Measurements from ENCODE around the gene SYDE2. TPM values are rescaled to one million over a fixed set of nuclear protein-coding genes. Genes with fewer than 3 reads are reported as not detected.

The SYDE2 gene
- polyA plus RNA-seq, 1 of the 3 experiments (the other 2 are of a cell fraction) = not detected

DNA sequence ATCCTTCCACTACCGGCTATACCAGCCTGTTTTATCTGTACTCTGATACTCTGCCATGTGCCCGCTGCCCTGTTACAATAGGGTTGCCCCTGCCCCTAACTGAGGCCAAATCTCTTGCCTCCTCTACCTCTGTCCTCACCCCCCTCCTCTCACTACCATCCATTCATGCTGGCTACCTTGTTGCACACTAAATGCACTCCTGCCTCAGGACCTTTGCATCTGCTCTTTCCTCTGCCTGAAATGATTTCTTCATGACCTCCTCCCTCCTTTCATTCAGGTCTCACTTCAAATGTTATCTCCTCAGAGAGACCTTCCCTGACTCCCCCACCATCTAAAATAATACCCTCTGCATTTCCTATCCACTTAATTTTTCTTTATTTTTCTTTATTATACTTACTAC is 7.7 kb upstream of the SYDE2 start:
- no peaks in the 10 kb centered on the region for H3K9me3 ChIP-seq
- no peaks in the 10 kb centered on the region for H3K4me1 ChIP-seq (ENCODE audit: control insufficient read depth in 1 of 2, insufficient read depth in 2 of 2, low read depth in 1 of 2, low read length in 1 of 2)
- no peak for TF ChIP-seq RFX5 (IDR thresholded peaks at IDR 0.05; ENCODE audit: low read length)
- no peak for DNase-seq
- no peaks in the 10 kb centered on the region for H3F3A ChIP-seq (replicated peaks; ENCODE audit: insufficient read depth)
- POLR2A ChIA-PET = no interaction called here
- H3K27ac ChIP-seq (ENCODE audit: low read depth in 2 of 2, low read length in 1 of 2) = no peak overlapping the region
- H3K9ac ChIP-seq = no peak overlapping the region
- H3K4me3 ChIP-seq (ENCODE audit: low read depth in 2 of 2, low read length in 1 of 2) = no peak overlapping the region
- no peak overlapping the region for H2AFZ ChIP-seq (ENCODE audit: low read depth)
- H3K36me3 ChIP-seq (replicated peaks in 1 of 2; ENCODE audit: control insufficient read depth in 1 of 2, insufficient read depth in 2 of 2, low read length in 1 of 2) = no peaks in the 10 kb centered on the region
- CTCF ChIA-PET = no interaction called here
- H4K20me1 ChIP-seq (ENCODE audit: insufficient read depth) = no peaks in the 10 kb centered on the region
- H3K9me2 ChIP-seq = no peaks in the 10 kb centered on the region
- peaks cover 65% of the 10 kb centered on the region for H3K27me3 ChIP-seq (ENCODE audit: insufficient read depth)
- no peak overlapping the region for H3K4me2 ChIP-seq
- no peaks in the 10 kb centered on the region for H3K79me2 ChIP-seq (ENCODE audit: insufficient read depth)
- 31% methylated on average over 2 of the region's 2 CpGs for WGBS (ENCODE audit: low lambda C conversion rate)

DNA sequence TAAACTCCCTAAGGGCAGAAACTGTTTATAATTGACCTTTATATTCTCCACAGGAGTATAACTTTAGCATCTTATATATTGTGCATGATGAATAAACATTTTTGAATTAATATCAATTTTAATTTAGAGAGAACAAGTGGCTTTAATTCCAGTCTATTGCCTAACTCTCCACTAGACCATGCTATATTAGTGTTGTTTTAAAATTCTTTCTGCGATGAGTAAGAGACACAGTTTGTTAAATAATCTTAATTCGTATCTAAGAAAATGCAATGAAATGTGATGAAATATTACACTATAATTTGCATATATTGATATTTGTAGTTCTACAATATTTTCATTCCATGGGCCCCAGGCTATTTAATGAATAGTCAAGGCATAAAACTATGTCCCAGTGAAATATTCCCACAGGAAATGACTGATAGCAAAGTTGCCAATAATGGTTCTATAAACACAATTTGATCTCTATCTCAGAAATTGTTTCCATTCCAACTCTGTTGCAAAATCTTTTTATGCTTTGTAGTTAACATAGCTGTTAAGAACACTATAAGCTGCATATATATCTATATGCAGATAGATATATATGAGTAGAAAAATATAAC is 2.9 kb upstream of the SYDE2 start:
- Histone ChIP-seq H3F3A (replicated peaks; ENCODE audit: insufficient read depth) (peaks cover 6% of the 10 kb centered on the region), H3K9me3 (no peaks in the 10 kb centered on the region), H4K20me1 (ENCODE audit: insufficient read depth) (no peaks in the 10 kb centered on the region), H3K4me3 (ENCODE audit: low read depth in 2 of 2, low read length in 1 of 2) (no peak overlapping the region), H3K79me2 (ENCODE audit: insufficient read depth) (no peaks in the 10 kb centered on the region), H3K9ac (no peak overlapping the region), H3K27ac (ENCODE audit: low read depth in 2 of 2, low read length in 1 of 2) (no peak overlapping the region), H3K4me2 (no peak overlapping the region), H3K27me3 (ENCODE audit: insufficient read depth) (peaks cover 72% of the 10 kb centered on the region), H3K9me2 (no peaks in the 10 kb centered on the region), H3K4me1 (ENCODE audit: control insufficient read depth in 1 of 2, insufficient read depth in 2 of 2, low read depth in 1 of 2, low read length in 1 of 2) (peaks cover 0 to 11% of the 10 kb centered on the region in 2 experiments; a peak in 1 of 4 replicates), H2AFZ (ENCODE audit: low read depth) (no peak overlapping the region), H3K36me3 (replicated peaks in 1 of 2; ENCODE audit: control insufficient read depth in 1 of 2, insufficient read depth in 2 of 2, low read length in 1 of 2) (no peaks in the 10 kb centered on the region)
- DNase-seq = no peak
- TF ChIP-seq FOXJ3 (CRISPR knock-in tag; IDR thresholded peaks at IDR 0.05) (no peak), JUND (IDR thresholded peaks at IDR 0.05) (no peak), RFX5 (IDR thresholded peaks at IDR 0.05; ENCODE audit: low read length) (no peak), NFIC (IDR thresholded peaks at IDR 0.05; ENCODE audit: borderline replicate concordance) (no peak), POLR2AphosphoS5 (IDR thresholded peaks at IDR 0.05; ENCODE audit: low read depth, low read length) (no peak), ELF1 (IDR thresholded peaks at IDR 0.05) (no peak), TAF1 (IDR thresholded peaks at IDR 0.05; ENCODE audit: borderline replicate concordance, low read depth, low read length) (no peak), YY1 (IDR thresholded peaks at IDR 0.05; ENCODE audit: low read depth) (no peak), RCOR1 (IDR thresholded peaks at IDR 0.05; ENCODE audit: low read length) (no peak), FOSL2 (IDR thresholded peaks at IDR 0.05; ENCODE audit: borderline replicate concordance, low read depth) (no peak), MEF2A (IDR thresholded peaks at IDR 0.05; ENCODE audit: borderline replicate concordance, low read depth) (no peak), GATA2 (CRISPR knock-in tag; IDR thresholded peaks at IDR 0.05) (no peak)
- TF ChIP-seq, protein P1, sequence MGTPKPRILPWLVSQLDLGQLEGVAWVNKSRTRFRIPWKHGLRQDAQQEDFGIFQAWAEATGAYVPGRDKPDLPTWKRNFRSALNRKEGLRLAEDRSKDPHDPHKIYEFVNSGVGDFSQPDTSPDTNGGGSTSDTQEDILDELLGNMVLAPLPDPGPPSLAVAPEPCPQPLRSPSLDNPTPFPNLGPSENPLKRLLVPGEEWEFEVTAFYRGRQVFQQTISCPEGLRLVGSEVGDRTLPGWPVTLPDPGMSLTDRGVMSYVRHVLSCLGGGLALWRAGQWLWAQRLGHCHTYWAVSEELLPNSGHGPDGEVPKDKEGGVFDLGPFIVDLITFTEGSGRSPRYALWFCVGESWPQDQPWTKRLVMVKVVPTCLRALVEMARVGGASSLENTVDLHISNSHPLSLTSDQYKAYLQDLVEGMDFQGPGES (IDR thresholded peaks at IDR 0.05; ENCODE audit: low read depth, low read length) = no peak
- TF ChIP-seq, protein P2, sequence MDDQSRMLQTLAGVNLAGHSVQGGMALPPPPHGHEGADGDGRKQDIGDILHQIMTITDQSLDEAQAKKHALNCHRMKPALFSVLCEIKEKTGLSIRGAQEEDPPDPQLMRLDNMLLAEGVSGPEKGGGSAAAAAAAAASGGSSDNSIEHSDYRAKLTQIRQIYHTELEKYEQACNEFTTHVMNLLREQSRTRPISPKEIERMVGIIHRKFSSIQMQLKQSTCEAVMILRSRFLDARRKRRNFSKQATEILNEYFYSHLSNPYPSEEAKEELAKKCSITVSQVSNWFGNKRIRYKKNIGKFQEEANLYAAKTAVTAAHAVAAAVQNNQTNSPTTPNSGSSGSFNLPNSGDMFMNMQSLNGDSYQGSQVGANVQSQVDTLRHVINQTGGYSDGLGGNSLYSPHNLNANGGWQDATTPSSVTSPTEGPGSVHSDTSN (IDR thresholded peaks at IDR 0.05) = no peak
- TF ChIP-seq, protein P3, sequence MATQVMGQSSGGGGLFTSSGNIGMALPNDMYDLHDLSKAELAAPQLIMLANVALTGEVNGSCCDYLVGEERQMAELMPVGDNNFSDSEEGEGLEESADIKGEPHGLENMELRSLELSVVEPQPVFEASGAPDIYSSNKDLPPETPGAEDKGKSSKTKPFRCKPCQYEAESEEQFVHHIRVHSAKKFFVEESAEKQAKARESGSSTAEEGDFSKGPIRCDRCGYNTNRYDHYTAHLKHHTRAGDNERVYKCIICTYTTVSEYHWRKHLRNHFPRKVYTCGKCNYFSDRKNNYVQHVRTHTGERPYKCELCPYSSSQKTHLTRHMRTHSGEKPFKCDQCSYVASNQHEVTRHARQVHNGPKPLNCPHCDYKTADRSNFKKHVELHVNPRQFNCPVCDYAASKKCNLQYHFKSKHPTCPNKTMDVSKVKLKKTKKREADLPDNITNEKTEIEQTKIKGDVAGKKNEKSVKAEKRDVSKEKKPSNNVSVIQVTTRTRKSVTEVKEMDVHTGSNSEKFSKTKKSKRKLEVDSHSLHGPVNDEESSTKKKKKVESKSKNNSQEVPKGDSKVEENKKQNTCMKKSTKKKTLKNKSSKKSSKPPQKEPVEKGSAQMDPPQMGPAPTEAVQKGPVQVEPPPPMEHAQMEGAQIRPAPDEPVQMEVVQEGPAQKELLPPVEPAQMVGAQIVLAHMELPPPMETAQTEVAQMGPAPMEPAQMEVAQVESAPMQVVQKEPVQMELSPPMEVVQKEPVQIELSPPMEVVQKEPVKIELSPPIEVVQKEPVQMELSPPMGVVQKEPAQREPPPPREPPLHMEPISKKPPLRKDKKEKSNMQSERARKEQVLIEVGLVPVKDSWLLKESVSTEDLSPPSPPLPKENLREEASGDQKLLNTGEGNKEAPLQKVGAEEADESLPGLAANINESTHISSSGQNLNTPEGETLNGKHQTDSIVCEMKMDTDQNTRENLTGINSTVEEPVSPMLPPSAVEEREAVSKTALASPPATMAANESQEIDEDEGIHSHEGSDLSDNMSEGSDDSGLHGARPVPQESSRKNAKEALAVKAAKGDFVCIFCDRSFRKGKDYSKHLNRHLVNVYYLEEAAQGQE (IDR thresholded peaks at IDR 0.05; ENCODE audit: low read depth, low read length) = no peak
- TF ChIP-seq, protein P4, sequence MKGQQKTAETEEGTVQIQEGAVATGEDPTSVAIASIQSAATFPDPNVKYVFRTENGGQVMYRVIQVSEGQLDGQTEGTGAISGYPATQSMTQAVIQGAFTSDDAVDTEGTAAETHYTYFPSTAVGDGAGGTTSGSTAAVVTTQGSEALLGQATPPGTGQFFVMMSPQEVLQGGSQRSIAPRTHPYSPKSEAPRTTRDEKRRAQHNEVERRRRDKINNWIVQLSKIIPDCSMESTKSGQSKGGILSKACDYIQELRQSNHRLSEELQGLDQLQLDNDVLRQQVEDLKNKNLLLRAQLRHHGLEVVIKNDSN (IDR thresholded peaks at IDR 0.05; ENCODE audit: borderline replicate concordance, low read depth) = no peak
- TF ChIP-seq, protein P5, sequence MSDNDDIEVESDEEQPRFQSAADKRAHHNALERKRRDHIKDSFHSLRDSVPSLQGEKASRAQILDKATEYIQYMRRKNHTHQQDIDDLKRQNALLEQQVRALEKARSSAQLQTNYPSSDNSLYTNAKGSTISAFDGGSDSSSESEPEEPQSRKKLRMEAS (IDR thresholded peaks at IDR 0.05; ENCODE audit: low read depth) = no peak
- TF ChIP-seq, protein P6, sequence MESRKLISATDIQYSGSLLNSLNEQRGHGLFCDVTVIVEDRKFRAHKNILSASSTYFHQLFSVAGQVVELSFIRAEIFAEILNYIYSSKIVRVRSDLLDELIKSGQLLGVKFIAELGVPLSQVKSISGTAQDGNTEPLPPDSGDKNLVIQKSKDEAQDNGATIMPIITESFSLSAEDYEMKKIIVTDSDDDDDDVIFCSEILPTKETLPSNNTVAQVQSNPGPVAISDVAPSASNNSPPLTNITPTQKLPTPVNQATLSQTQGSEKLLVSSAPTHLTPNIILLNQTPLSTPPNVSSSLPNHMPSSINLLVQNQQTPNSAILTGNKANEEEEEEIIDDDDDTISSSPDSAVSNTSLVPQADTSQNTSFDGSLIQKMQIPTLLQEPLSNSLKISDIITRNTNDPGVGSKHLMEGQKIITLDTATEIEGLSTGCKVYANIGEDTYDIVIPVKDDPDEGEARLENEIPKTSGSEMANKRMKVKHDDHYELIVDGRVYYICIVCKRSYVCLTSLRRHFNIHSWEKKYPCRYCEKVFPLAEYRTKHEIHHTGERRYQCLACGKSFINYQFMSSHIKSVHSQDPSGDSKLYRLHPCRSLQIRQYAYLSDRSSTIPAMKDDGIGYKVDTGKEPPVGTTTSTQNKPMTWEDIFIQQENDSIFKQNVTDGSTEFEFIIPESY (IDR thresholded peaks at IDR 0.05; ENCODE audit: borderline replicate concordance, low read depth) = no peak
- 23% methylated on average over 2 of the region's 2 CpGs for WGBS (ENCODE audit: low lambda C conversion rate)
- ChIA-PET CTCF (no interaction called here), POLR2A (no interaction called here)
